IMR-90 (cell line): ENCODE data around the gene LBH. TPM values are rescaled to one million over a fixed set of nuclear protein-coding genes. Genes with fewer than 3 reads are reported as not detected.

Source experiments
- ATAC-seq: fragments of 200-7000 bp; cut with Tn5 transposase; 2 replicates; pipeline ENCODE4 v1.9.1; 2020; ENCODE audit warnings: low read depth, mild to moderate bottlenecking, moderate library complexity
- BruUV-seq: library from RNA; stranded (reverse); fragments of 400-500 nt; replicated peaks from 2 replicates; lab custom pipeline; 2021; lab: Mats Ljungman, UMichigan
- CTCF ChIA-PET: fragments of 300-600 bp; formaldehyde crosslinking; extraction: SDS; loops from one replicate; lab custom pipeline; 2021; ENCODE audit warnings: antibody characterized with exemption; lab: Yijun Ruan, JAX
- POLR2A ChIA-PET: fragments of 300-600 bp; sonication (Branson Sonifier 250); formaldehyde crosslinking; loops from one replicate; lab custom pipeline; 2022; ENCODE audit warnings: antibody characterized with exemption; ENCODE audit not compliant: unreplicated experiment; lab: Charles Lee
- DNase-seq: peaks from one replicate; pipeline ENCODE4 v3.0.0; 2013
- H2AFZ ChIP-seq: replicated peaks from 2 replicates; pipeline ENCODE3; 2013; ENCODE audit warnings: low read length, mild to moderate bottlenecking; ENCODE audit not compliant: poor library complexity
- H2AK5ac ChIP-seq: 2 replicates; pipeline ENCODE4 v1.6.1; 2013; ENCODE audit warnings: low read depth, low read length, inconsistent platforms
- H2AK9ac ChIP-seq: replicated peaks from 2 replicates; pipeline ENCODE3; 2013; ENCODE audit warnings: mild to moderate bottlenecking, low read depth, low read length, moderate library complexity; ENCODE audit not compliant: poor library complexity
- H2BK120ac ChIP-seq: 2 replicates; pipeline ENCODE4 v1.6.1; 2013; ENCODE audit warnings: low read depth, low read length, inconsistent platforms
- H2BK15ac ChIP-seq: 3 replicates; pipeline ENCODE4 v1.6.1; 2013; ENCODE audit warnings: low read depth, low read length, inconsistent platforms
- H2BK20ac ChIP-seq: 2 replicates; pipeline ENCODE4 v1.6.1; 2013; ENCODE audit warnings: low read depth, mild to moderate bottlenecking, inconsistent platforms, low read length, moderate library complexity
- H2BK5ac ChIP-seq: 2 replicates; pipeline ENCODE4 v1.6.1; 2013; ENCODE audit warnings: mild to moderate bottlenecking, low read depth, low read length, inconsistent platforms; ENCODE audit not compliant: poor library complexity, severe bottlenecking
- H3K14ac ChIP-seq: replicated peaks from 2 replicates; pipeline ENCODE4 v1.6.1; 2013; ENCODE audit warnings: low read depth, low read length, inconsistent platforms
- H3K18ac ChIP-seq: 2 replicates; pipeline ENCODE4 v1.6.1; 2013; ENCODE audit warnings: low read depth, low read length, control low read depth
- H3K23ac ChIP-seq: 2 replicates; pipeline ENCODE4 v1.6.1; 2013; ENCODE audit warnings: low read depth, low read length, inconsistent platforms
- H3K27ac ChIP-seq: 2 replicates; pipeline ENCODE4 v1.5.1; 2013; ENCODE audit warnings: mild to moderate bottlenecking, control low read depth, low read length; ENCODE audit not compliant: insufficient read depth
- H3K27me3 ChIP-seq: 2 replicates; pipeline ENCODE4 v1.6.1; 2013; ENCODE audit warnings: low read length; ENCODE audit not compliant: control insufficient read depth, insufficient read depth
- H3K36me3 ChIP-seq: 2 replicates; pipeline ENCODE4 v1.6.1; 2013; ENCODE audit warnings: low read length, mixed read lengths; ENCODE audit not compliant: control insufficient read depth, insufficient read depth
- H3K4ac ChIP-seq: 2 replicates; pipeline ENCODE4 v1.6.1; 2013; ENCODE audit warnings: low read depth, low read length, inconsistent platforms
- H3K4me1 ChIP-seq: 2 replicates; pipeline ENCODE4 v1.6.1; 2013; ENCODE audit warnings: low read length, mixed read lengths; ENCODE audit not compliant: control insufficient read depth, insufficient read depth
- H3K4me2 ChIP-seq: 2 replicates; pipeline ENCODE4 v1.6.1; 2013; ENCODE audit warnings: low read depth, mild to moderate bottlenecking, control low read depth, low read length, moderate library complexity
- H3K4me3 ChIP-seq: 2 replicates; pipeline ENCODE4 v1.5.1; 2013; ENCODE audit warnings: low read depth, mild to moderate bottlenecking, control low read depth, low read length, moderate library complexity; ENCODE audit not compliant: insufficient read depth
- H3K56ac ChIP-seq: 2 replicates; pipeline ENCODE4 v1.6.1; 2013; ENCODE audit warnings: low read length, inconsistent platforms; ENCODE audit not compliant: insufficient read depth; ENCODE audit errors: extremely low read depth
- H3K79me1 ChIP-seq, 2 experiments: 2 replicates each; pipeline ENCODE4 v1.6.1; 2013; ENCODE audit warnings: low read length in 2 of 2, inconsistent platforms in 1 of 2, low read depth in 1 of 2
- H3K9ac ChIP-seq: 2 replicates; pipeline ENCODE4 v1.6.1; 2013; ENCODE audit warnings: low read depth, low read length, control low read depth
- H3K9me1 ChIP-seq: 2 replicates; pipeline ENCODE4 v1.6.1; 2013; ENCODE audit warnings: low read length, inconsistent platforms; ENCODE audit not compliant: insufficient read depth
- H3K9me3 ChIP-seq: 2 replicates; pipeline ENCODE4 v1.6.1; 2013; ENCODE audit warnings: low read length; ENCODE audit not compliant: control insufficient read depth, insufficient read depth
- H4K20me1 ChIP-seq: 2 replicates; pipeline ENCODE4 v1.6.1; 2013; ENCODE audit warnings: low read length, inconsistent platforms; ENCODE audit not compliant: insufficient read depth
- H4K5ac ChIP-seq: 2 replicates; pipeline ENCODE4 v1.6.1; 2013; ENCODE audit warnings: mild to moderate bottlenecking, low read depth, low read length, control low read depth
- H4K8ac ChIP-seq, 2 experiments: 2 replicates each; pipeline ENCODE4 v1.6.1; 2013; ENCODE audit warnings: low read depth in 2 of 2, low read length in 2 of 2, control low read depth in 1 of 2, inconsistent platforms in 1 of 2
- H4K91ac ChIP-seq: 2 replicates; pipeline ENCODE4 v1.6.1; 2013; ENCODE audit warnings: low read depth, low read length, inconsistent platforms; ENCODE audit not compliant: insufficient read depth
- BHLHE40 ChIP-seq: fragments of 150-350 bp; IDR thresholded peaks from 2 replicates; pipeline ENCODE4 v1.6.1; 2016; ENCODE audit warnings: mild to moderate bottlenecking, low read depth, low read length
- CEBPB ChIP-seq: IDR thresholded peaks from 2 replicates; pipeline ENCODE4 v1.6.1; 2012; ENCODE audit warnings: low read depth, low read length, improper control_type of control experiment
- CHD1 ChIP-seq: IDR thresholded peaks from 2 replicates; pipeline ENCODE4 v1.6.1; 2012; ENCODE audit warnings: low read depth, low read length, improper control_type of control experiment
- CTCF ChIP-seq: conservative IDR thresholded peaks from 2 replicates; pipeline ENCODE4 v1.5.1; 2012; ENCODE audit warnings: mild to moderate bottlenecking, low read depth, low read length, improper control_type of control experiment
- ELK1 ChIP-seq: fragments of 150-350 bp; IDR thresholded peaks from 2 replicates; pipeline ENCODE4 v1.6.1; 2016; ENCODE audit warnings: low read depth, mild to moderate bottlenecking, low read length, moderate library complexity, borderline replicate concordance
- FOS ChIP-seq: fragments of 150-350 bp; IDR thresholded peaks from 2 replicates; pipeline ENCODE4 v1.6.1; 2016; ENCODE audit warnings: low read depth, low read length
- MAFK ChIP-seq: IDR thresholded peaks from 2 replicates; pipeline ENCODE4 v1.6.1; 2012; ENCODE audit warnings: low read depth, low read length, improper control_type of control experiment
- MAZ ChIP-seq: IDR thresholded peaks from 2 replicates; pipeline ENCODE4 v1.6.1; 2012; ENCODE audit warnings: low read depth, mild to moderate bottlenecking, low read length, improper control_type of control experiment, moderate library complexity, borderline replicate concordance
- MXI1 ChIP-seq: IDR thresholded peaks from 2 replicates; pipeline ENCODE4 v1.6.1; 2012; ENCODE audit warnings: low read depth, mild to moderate bottlenecking, low read length, moderate library complexity, borderline replicate concordance
- NFE2L2 ChIP-seq: fragments of 150-350 bp; IDR thresholded peaks from 2 replicates; pipeline ENCODE4 v1.6.1; 2016; ENCODE audit warnings: low read depth, mild to moderate bottlenecking, low read length
- POLR2A ChIP-seq: IDR thresholded peaks from 2 replicates; pipeline ENCODE4 v1.6.1; 2012; ENCODE audit warnings: mild to moderate bottlenecking, low read depth, low read length
- RAD21 ChIP-seq: IDR thresholded peaks from 2 replicates; pipeline ENCODE4 v1.6.1; 2012; ENCODE audit warnings: low read length, improper control_type of control experiment
- RCOR1 ChIP-seq: IDR thresholded peaks from 2 replicates; pipeline ENCODE4 v1.6.1; 2012; ENCODE audit warnings: mild to moderate bottlenecking, low read length, improper control_type of control experiment; ENCODE audit not compliant: insufficient replicate concordance
- SMC3 ChIP-seq: fragments of 150-350 bp; IDR thresholded peaks from 2 replicates; pipeline ENCODE4 v1.6.1; 2016; ENCODE audit warnings: low read depth, mild to moderate bottlenecking, antibody characterized with exemption, low read length, moderate library complexity
- USF2 ChIP-seq: fragments of 150-350 bp; IDR thresholded peaks from 2 replicates; pipeline ENCODE4 v1.6.1; 2017; ENCODE audit warnings: mild to moderate bottlenecking, antibody characterized with exemption, low read length, low read depth
- WGBS, 2 experiments: methylation state at CpG; one replicate each; pipeline versions ENCODE4 v1.1.5 to v1.1.7; 2013; ENCODE audit warnings: missing lambda C conversion rate in 2 of 2; ENCODE audit not compliant: insufficient read length in 1 of 2; ENCODE audit errors: extremely low coverage in 2 of 2; 5-methylcytosine and 5-hydroxymethylcytosine counted together
- dilution Hi-C: fragments of 300-500 bp; cut with HindIII; formaldehyde crosslinking; loops from one replicate; pipeline ENCODE4 v1.14.3; 2018; ENCODE audit warnings: low sequenced_read_pairs; ENCODE audit not compliant: unreplicated experiment
- in situ Hi-C: fragments of 300-500 bp; cut with MboI; formaldehyde crosslinking; loops from 3 replicates; pipeline ENCODE4 v1.14.3; 2019; ENCODE audit warnings: low sequenced_read_pairs, inconsistent platforms, mixed read lengths
- intact Hi-C: fragments of 100-400 bp; cut with micrococcal nuclease; formaldehyde crosslinking; loops from 2 replicates; pipeline ENCODE4 v1.10.0; 2022
- polyA plus RNA-seq, 3 experiments: library from polyadenylated mRNA; depleted of rRNA; stranded (reverse); fragments of >200 nt; gene quantifications; 2 replicates each; pipeline ENCODE4 v1.2.3, GENCODE V29; 2012; ENCODE audit warnings: low replicate concordance in 1 of 3
- total RNA-seq: library from RNA; depleted of rRNA; stranded (reverse); fragments of >200 nt; gene quantifications from 2 replicates; pipeline ENCODE4 v1.2.3, GENCODE V29; 2012

The LBH gene
- total and polyA plus RNA-seq, 2 of the 4 experiments (the other 2 are of a cell fraction): 158 to 202 TPM

GRCh38 chr2:30283931-30284565 lies 52.7 kb downstream of the LBH start:
- POLR2A ChIA-PET: interaction anchor here (1.0 kb wide), 1 partner anchor 54 kb away, joined by 3 read pairs; no protein-coding TSS in a partner anchor
- Histone ChIP-seq H3K36me3 (no peaks in the 10 kb centered on the region), H4K8ac (no peak overlapping the region; a peak in 1 of 4 replicates), H2BK120ac (peak overlapping the region; percentile 59), H2AFZ (peak overlapping the region; percentile 34), H3K14ac (0 out of 2 replicates have a peak overlapping the region, but pooled peaks have one; percentile 6), H3K9me1 (0 out of 2 replicates have a peak, but pooled peaks cover 8% of the 10 kb centered on the region), H2AK5ac (peak overlapping the region; percentile 83), H3K79me1 (0 out of 4 replicates have a peak, but pooled peaks cover 0 to 2% of the 10 kb centered on the region in 2 experiments), H3K4me2 (no peak overlapping the region), H3K9ac (no peak overlapping the region), H3K23ac (no peak overlapping the region), H4K91ac (peak overlapping the region; percentile 58), H3K4ac (peak overlapping the region; percentile 10; the same call in 1 of the 2 replicates), H3K18ac (no peak overlapping the region), H3K4me1 (peaks cover 20% of the 10 kb centered on the region), H3K9me3 (no peaks in the 10 kb centered on the region), H4K20me1 (no peaks in the 10 kb centered on the region), H2BK15ac (peak overlapping the region; percentile 96; the same call in 2 of the 3 replicates), H3K56ac (no peak overlapping the region), H4K5ac (peak overlapping the region; percentile 30; the same call in 1 of the 2 replicates), H2BK5ac (no peak overlapping the region), H3K27me3 (no peaks in the 10 kb centered on the region), H2AK9ac (peak overlapping the region; percentile 3), H2BK20ac (peak overlapping the region; percentile 62), H3K27ac (no peak overlapping the region), H3K4me3 (no peak overlapping the region)
- in situ Hi-C loops: no loop called here
- DNase-seq (no peak), ATAC-seq (no peak)
- WGBS, 2 experiments: 90% methylated on average over 5 of the region's 14 CpGs; no CpG with 5 or more reads in 1 of the 2 experiments
- intact Hi-C loops: no loop called here
- dilution Hi-C loops: no loop called here
- no TSS peak for BruUV-seq
- CTCF ChIA-PET: no interaction called here
- TF ChIP-seq CHD1 (no peak), RCOR1 (no peak), POLR2A (no peak), MAFK (no peak), MAZ (no peak), FOS (no peak), CEBPB (no peak), RAD21 (no peak), NFE2L2 (no peak), BHLHE40 (no peak), CTCF (no peak), USF2 (no peak), ELK1 (no peak), MXI1 (no peak), SMC3 (no peak)
